Muscle of leg (tissue), 16 donors: ENCODE results near the gene MRPS14. TPM values are rescaled to one million over a fixed set of nuclear protein-coding genes. Genes with fewer than 3 reads are reported as not detected.
A peak's percentile ranks its signal among the peaks of the same experiment; 100 is the strongest.

Experiments
- DNase-seq: peaks from one replicate; pipeline ENCODE4 v3.0.0; 2013
- H3K27ac ChIP-seq: one replicate; pipeline ENCODE4 v1.5.1; 2013; ENCODE audit warnings: mild to moderate bottlenecking, low read length, control low read depth
- H3K27me3 ChIP-seq: one replicate; pipeline ENCODE4 v1.6.1; 2013; ENCODE audit warnings: low read length; ENCODE audit not compliant: control insufficient read depth, insufficient read depth
- H3K36me3 ChIP-seq: one replicate; pipeline ENCODE4 v1.6.1; 2013; ENCODE audit warnings: low read length; ENCODE audit not compliant: control insufficient read depth, insufficient read depth
- H3K4me1 ChIP-seq: one replicate; pipeline ENCODE4 v1.6.1; 2013; ENCODE audit warnings: low read length; ENCODE audit not compliant: control insufficient read depth, insufficient read depth
- H3K4me3 ChIP-seq: one replicate; pipeline ENCODE4 v1.5.1; 2013; ENCODE audit warnings: low read length, control low read depth
- H3K9me3 ChIP-seq: replicated peaks from 2 replicates; pipeline ENCODE4 v1.6.1; 2013; ENCODE audit warnings: low read depth, low read length; ENCODE audit not compliant: control insufficient read depth
- WGBS: methylation state at CpG from one replicate; pipeline ENCODE4 v1.1.5; 2013; ENCODE audit warnings: missing lambda C conversion rate; ENCODE audit not compliant: insufficient coverage; 5-methylcytosine and 5-hydroxymethylcytosine counted together
- long read RNA-seq, 11 donors: transcript quantifications; one replicate each; lab custom pipeline, GENCODE V29; 2026
- polyA plus RNA-seq, 8 donors: library from polyadenylated mRNA; unstranded; fragments of 120-200 nt; gene quantifications; one replicate each; pipeline versions ENCODE4 v1.2.1 to v1.2.3, GENCODE V29; 2013; ENCODE audit warnings: inconsistent platforms in 1 of 8, low replicate concordance in 1 of 8; ENCODE audit not compliant: insufficient read length in 8 of 8, insufficient read depth in 1 of 8
- total RNA-seq: library from RNA; stranded (reverse); fragments of 120-200 nt; gene quantifications from one replicate; pipeline ENCODE4 v1.2.4, GENCODE V29; 2013

MRPS14 gene
- total RNA-seq (26.4 TPM), polyA plus RNA-seq (10 to 100 TPM; 24.5 to 29.4 (median 26.0) TPM)
- long read RNA-seq, donor 1, transcript MRPS14-202 (3 exons, 2,115 nt), result major isoform, 19 of 20 reads
- long read RNA-seq, donor 1, partial matches to known transcripts, result 0 of 20 reads
- long read RNA-seq, donor 1, other reads (novel, unspliced or antisense), result 0 of 20 reads
- long read RNA-seq, donor 2, transcript MRPS14-202 (3 exons, 2,115 nt), result major isoform, 6 of 6 reads
- long read RNA-seq, donor 2, partial matches to known transcripts, result 0 of 6 reads
- long read RNA-seq, donor 2, other reads (novel, unspliced or antisense), result 0 of 6 reads
- long read RNA-seq, donor 3, transcript MRPS14-202 (3 exons, 2,115 nt), result major isoform, 44 of 52 reads
- long read RNA-seq, donor 3, partial matches to known transcripts, result 6 of 52 reads
- long read RNA-seq, donor 3, other reads (novel, unspliced or antisense), result 0 of 52 reads
- long read RNA-seq, donor 4, transcript MRPS14-202 (3 exons, 2,115 nt), result major isoform, 24 of 24 reads
- long read RNA-seq, donor 4, partial matches to known transcripts, result 0 of 24 reads
- long read RNA-seq, donor 4, other reads (novel, unspliced or antisense), result 0 of 24 reads
- long read RNA-seq, donor 5, transcript MRPS14-202 (3 exons, 2,115 nt), result major isoform, 99 of 123 reads
- long read RNA-seq, donor 5, transcript MRPS14-201 (3 exons, 910 nt), result minor isoform, 5 of 123 reads
- long read RNA-seq, donor 5, partial matches to known transcripts, result 19 of 123 reads
- long read RNA-seq, donor 5, other reads (novel, unspliced or antisense), result 0 of 123 reads
- long read RNA-seq, donor 6, transcript MRPS14-202 (3 exons, 2,115 nt), result major isoform, 58 of 84 reads
- long read RNA-seq, donor 6, partial matches to known transcripts, result 25 of 84 reads
- long read RNA-seq, donor 6, other reads (novel, unspliced or antisense), result 0 of 84 reads
- long read RNA-seq, donor 7, transcript MRPS14-201 (3 exons, 910 nt), result minor isoform, 5 of 77 reads
- long read RNA-seq, donor 7, transcript MRPS14-202 (3 exons, 2,115 nt), result major isoform, 58 of 77 reads
- long read RNA-seq, donor 7, partial matches to known transcripts, result 14 of 77 reads
- long read RNA-seq, donor 7, other reads (novel, unspliced or antisense), result 0 of 77 reads
- long read RNA-seq, donor 8, transcript MRPS14-202 (3 exons, 2,115 nt), result major isoform, 32 of 35 reads
- long read RNA-seq, donor 8, partial matches to known transcripts, result 0 of 35 reads
- long read RNA-seq, donor 8, other reads (novel, unspliced or antisense), result 0 of 35 reads
- long read RNA-seq, donor 9, transcript MRPS14-202 (3 exons, 2,115 nt), result major isoform, 32 of 33 reads
- long read RNA-seq, donor 9, partial matches to known transcripts, result 0 of 33 reads
- long read RNA-seq, donor 9, other reads (novel, unspliced or antisense), result 0 of 33 reads
- long read RNA-seq, donor 10, transcript MRPS14-202 (3 exons, 2,115 nt), result major isoform, 51 of 60 reads
- long read RNA-seq, donor 10, partial matches to known transcripts, result 8 of 60 reads
- long read RNA-seq, donor 10, other reads (novel, unspliced or antisense), result 0 of 60 reads
- long read RNA-seq, donor 11, transcript MRPS14-202 (3 exons, 2,115 nt), result major isoform, 38 of 201 reads
- long read RNA-seq, donor 11, partial matches to known transcripts, result 160 of 201 reads
- long read RNA-seq, donor 11, other reads (novel, unspliced or antisense), result 0 of 201 reads

DNA sequence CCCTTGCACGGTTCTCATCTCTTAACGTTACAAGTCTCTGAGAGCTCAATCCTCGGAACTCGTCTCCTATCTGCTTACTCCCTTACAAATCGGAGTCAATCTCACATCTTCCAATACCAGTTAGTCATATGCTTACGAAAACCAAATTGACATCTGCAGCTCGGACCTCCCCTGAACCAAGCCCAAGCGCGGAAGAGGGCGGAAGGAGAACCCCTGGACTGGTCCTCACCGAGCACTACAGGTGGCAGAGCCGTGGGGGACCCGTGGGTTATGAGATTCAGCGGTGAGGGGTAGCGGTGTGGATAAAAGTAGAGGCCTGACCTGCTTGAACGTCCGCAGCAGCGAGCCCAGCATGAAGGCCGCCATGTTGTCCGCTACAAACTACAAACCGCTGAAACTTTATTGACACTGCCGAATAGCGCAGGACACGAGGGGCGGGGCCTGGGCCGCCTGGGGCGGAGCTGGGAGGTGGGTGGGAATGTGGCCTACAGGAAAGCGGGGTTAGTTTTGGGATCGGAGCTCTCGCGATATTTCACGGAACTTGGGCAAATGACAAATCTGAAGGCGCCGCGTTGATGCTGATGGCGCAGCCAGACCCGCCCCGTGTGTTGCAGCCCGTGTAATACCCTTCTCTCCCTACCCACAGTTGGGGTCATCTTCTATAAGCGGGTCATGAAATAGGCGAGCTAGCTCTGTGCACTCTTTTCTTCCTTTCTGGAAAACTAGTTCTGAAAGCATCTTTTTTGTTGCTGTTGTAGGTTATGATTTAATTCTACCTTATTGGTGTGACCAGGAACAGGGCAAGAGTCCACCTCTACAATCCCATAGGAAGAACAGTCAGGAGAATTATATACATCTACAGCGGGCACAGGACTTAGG lies at the start of gene MRPS14:
TSS of gene MRPS14 (minus strand) at position 383 of the 879 bp plus-strand sequence. CDS start at position 366, 17 bp downstream.
- WGBS, result 0% methylated on average over 29 of the region's 42 CpGs
- no peaks in the 10 kb centered on the region for H3K27me3 ChIP-seq
- DNase-seq, result peak; percentile 99
- peak within 1 kb of the TSS; percentile 97 for H3K4me3 ChIP-seq
- H3K9me3 ChIP-seq, result no peaks in the 10 kb centered on the region
- H3K27ac ChIP-seq, result peak within 1 kb of the TSS; percentile 93
- peaks cover 2% of the 10 kb centered on the region for H3K36me3 ChIP-seq
- peaks cover 5% of the 10 kb centered on the region for H3K4me1 ChIP-seq

GRCh38 chr1:175072099-175072951 lies 49.1 kb upstream of the MRPS14 start:
- Histone ChIP-seq H3K27ac (peak overlapping the region; percentile 92), H3K4me3 (peak overlapping the region; percentile 21), H3K27me3 (no peaks in the 10 kb centered on the region), H3K36me3 (no peaks in the 10 kb centered on the region), H3K9me3 (no peaks in the 10 kb centered on the region), H3K4me1 (peaks cover 28% of the 10 kb centered on the region)
- WGBS, result 20% methylated on average over 2 of the region's 10 CpGs
- DNase-seq, result peak; percentile 99

DNA sequence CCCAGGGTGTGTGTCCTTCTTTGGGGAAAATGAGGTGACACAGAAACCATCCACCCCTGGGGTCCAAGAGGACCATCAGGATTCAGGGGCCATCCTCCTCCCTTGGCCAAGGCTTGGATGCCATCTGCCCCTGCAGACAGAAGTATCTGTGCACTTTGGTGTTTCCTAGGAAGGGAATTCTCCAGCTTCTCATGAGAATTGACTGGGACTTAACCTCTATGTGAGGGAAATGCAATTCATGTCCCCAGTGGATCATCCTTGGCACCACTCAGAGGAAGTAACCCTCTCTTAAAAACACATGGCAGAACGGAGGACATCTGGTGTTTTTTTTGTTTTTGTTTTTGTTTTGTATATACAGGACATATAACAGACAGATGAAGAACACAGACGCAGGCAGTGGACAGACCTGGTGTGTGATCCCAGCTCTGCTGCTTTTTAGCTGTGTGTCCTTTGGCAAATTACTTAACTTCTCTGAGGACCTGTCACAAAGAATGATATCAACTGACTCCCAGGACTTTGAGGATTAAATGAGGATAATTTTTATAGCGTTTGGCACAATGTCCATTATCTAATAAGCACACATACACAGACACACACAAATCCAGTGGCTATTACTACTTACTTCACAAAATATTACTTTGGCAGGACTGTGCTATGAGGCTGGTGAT lies 48.2 kb upstream of the MRPS14 start:
- Histone ChIP-seq H3K27me3 (no peaks in the 10 kb centered on the region), H3K27ac (peak overlapping the region; percentile 92), H3K36me3 (no peaks in the 10 kb centered on the region), H3K4me1 (peaks cover 28% of the 10 kb centered on the region), H3K4me3 (no peak overlapping the region), H3K9me3 (no peaks in the 10 kb centered on the region)
- no CpG with 5 or more reads among the region's 3 CpGs for WGBS
- peak; percentile 66 for DNase-seq

DNA sequence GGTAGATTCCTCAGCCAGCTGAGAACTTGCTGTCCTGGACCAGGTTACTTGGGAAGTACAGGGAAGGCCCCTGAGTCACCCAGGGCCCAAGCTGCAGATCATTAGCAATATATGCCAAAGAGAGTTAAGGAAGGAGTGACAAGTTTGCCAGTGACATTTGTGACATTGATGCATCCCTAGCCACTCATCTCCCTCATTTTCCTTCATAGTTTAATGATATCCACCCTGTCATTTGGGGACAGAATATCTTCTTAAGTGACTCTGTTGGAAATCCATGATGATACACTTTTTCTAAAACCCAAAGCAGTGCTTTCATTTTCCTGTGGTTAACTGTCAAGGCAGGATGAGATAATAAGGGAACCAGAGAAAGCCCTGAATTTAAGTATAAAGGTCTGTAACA lies 47.6 kb upstream of the MRPS14 start:
- no peaks in the 10 kb centered on the region for H3K27me3 ChIP-seq
- no peak overlapping the region for H3K4me3 ChIP-seq
- H3K4me1 ChIP-seq, result peaks cover 28% of the 10 kb centered on the region
- H3K27ac ChIP-seq, result peak overlapping the region; percentile 92
- H3K36me3 ChIP-seq, result no peaks in the 10 kb centered on the region
- DNase-seq, result no peak
- no peaks in the 10 kb centered on the region for H3K9me3 ChIP-seq

GRCh38 chr1:175067362-175068106 lies 44.3 kb upstream of the MRPS14 start, which contains the start of gene TNN:
TSS of gene TNN (plus strand) at chr1:175067833. CDS start at chr1:175077419, 9,586 bp downstream.
- DNase-seq, result peak; percentile 65
- Histone ChIP-seq H3K9me3 (no peaks in the 10 kb centered on the region), H3K27ac (peak within 1 kb of the TSS; percentile 65), H3K27me3 (no peaks in the 10 kb centered on the region), H3K4me1 (peaks cover 18% of the 10 kb centered on the region), H3K36me3 (no peaks in the 10 kb centered on the region), H3K4me3 (no peak within 1 kb of the TSS)
- WGBS, result 38% methylated on average over 4 of the region's 9 CpGs

GRCh38 chr1:175062858-175063257 lies 39.6 kb upstream of the MRPS14 start:
- H3K4me1 ChIP-seq, result no peaks in the 10 kb centered on the region
- peak; percentile 76 for DNase-seq
- H3K9me3 ChIP-seq, result no peaks in the 10 kb centered on the region
- no peak overlapping the region for H3K27ac ChIP-seq
- no peaks in the 10 kb centered on the region for H3K36me3 ChIP-seq
- H3K4me3 ChIP-seq, result no peak overlapping the region
- 30% methylated on average over 2 of the region's 2 CpGs for WGBS
- H3K27me3 ChIP-seq, result no peaks in the 10 kb centered on the region

GRCh38 chr1:175062339-175062738 lies 39.1 kb upstream of the MRPS14 start:
- Histone ChIP-seq H3K36me3 (no peaks in the 10 kb centered on the region), H3K27ac (no peak overlapping the region), H3K4me1 (no peaks in the 10 kb centered on the region), H3K27me3 (no peaks in the 10 kb centered on the region), H3K9me3 (no peaks in the 10 kb centered on the region), H3K4me3 (no peak overlapping the region)
- no peak for DNase-seq
- WGBS, result no CpG with 5 or more reads among the region's 1 CpG
